HG03097 (cell line): ENCODE data around the gene CTNNBIP1.
"Not testable (repeated sequence)": the region's sequence is repeated elsewhere in the genome, so short reads cannot be mapped to it uniquely, and the experiment has no call there.

Source experiments
- ATAC-seq: cut with Tn5 transposase; IDR thresholded peaks from one replicate; pipeline ENCODE4 v1.9.1; 2021; ENCODE audit not compliant: unreplicated experiment, low FRiP score

The CTNNBIP1 gene, protein sequence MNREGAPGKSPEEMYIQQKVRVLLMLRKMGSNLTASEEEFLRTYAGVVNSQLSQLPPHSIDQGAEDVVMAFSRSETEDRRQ

GRCh38 chr1:9910076-9910422, at the start of gene CTNNBIP1:
Gene CTNNBIP1 (minus strand): TSS chr1:9910269. CDS start chr1:9872064, 38,205 bp downstream.
- peak; percentile 80 for ATAC-seq

DNA sequence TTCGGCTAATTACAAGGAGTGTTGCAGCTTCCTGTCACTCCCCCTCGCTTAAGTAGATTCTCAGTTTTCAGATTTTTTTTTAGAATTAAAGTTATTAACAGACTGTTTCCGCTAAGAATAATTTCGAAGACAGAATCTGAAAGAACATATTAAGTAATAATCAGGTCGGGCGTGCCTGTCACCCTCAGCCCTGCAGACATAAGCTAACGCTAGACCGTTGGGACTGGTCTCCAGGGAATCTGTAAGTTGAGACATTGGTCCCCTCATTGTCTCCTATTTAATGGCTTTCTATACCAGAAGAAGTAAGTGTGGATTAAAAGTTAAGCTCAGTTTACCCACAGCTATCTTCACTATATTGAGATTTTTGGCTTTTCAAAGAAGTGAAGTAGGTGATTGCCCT, 47.7 kb upstream of the CTNNBIP1 start:
- no peak for ATAC-seq

- no peak for ATAC-seq
Measured at GRCh38 chr1:9946315-9946714, 36.2 kb upstream of the CTNNBIP1 start.

GRCh38 chr1:9942939-9943788, 33.1 kb upstream of the CTNNBIP1 start, which contains the start of the genes LZIC and NMNAT1:
Gene LZIC (minus strand): TSS chr1:9943391. CDS start chr1:9936619, 6,772 bp downstream.
Gene NMNAT1 (plus strand): TSS chr1:9943475. CDS start chr1:9972074, 28,599 bp downstream.
- ATAC-seq = peak; percentile 80

GRCh38 chr1:9942399-9942938, 32.4 kb upstream of the CTNNBIP1 start:
- ATAC-seq = no peak

GRCh38 chr1:9929431-9930385, 19.6 kb upstream of the CTNNBIP1 start:
- ATAC-seq = no peak

GRCh38 chr1:9927259-9927658, 17.2 kb upstream of the CTNNBIP1 start:
- ATAC-seq = no peak

DNA sequence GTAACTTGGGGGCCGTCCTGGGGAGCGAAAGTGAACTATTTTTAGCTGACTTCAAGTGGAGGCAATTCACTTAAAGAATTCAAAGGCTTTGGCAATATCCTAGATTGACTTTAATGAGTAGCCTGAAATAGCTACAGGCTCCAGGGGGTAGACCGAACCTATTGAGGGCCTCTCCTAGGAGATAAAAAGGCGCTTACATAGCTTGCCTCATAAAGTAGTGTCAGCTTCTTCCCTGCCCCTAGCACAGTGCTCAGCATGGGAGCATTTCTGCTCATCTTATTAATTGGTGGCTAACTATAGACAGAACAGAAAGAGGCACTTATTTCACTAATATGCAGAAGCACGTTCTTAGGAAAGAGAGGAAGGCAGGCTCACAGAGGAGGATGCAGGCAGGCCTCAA, 12.3 kb upstream of the CTNNBIP1 start:
- ATAC-seq = no peak

GRCh38 chr1:9920606-9921005, 10.5 kb upstream of the CTNNBIP1 start:
- ATAC-seq = no peak

- ATAC-seq = no peak
Measured at GRCh38 chr1:9917901-9918300, 7.8 kb upstream of the CTNNBIP1 start.

GRCh38 chr1:9917495-9917894, 7.4 kb upstream of the CTNNBIP1 start:
- ATAC-seq = not testable (repeated sequence)

DNA sequence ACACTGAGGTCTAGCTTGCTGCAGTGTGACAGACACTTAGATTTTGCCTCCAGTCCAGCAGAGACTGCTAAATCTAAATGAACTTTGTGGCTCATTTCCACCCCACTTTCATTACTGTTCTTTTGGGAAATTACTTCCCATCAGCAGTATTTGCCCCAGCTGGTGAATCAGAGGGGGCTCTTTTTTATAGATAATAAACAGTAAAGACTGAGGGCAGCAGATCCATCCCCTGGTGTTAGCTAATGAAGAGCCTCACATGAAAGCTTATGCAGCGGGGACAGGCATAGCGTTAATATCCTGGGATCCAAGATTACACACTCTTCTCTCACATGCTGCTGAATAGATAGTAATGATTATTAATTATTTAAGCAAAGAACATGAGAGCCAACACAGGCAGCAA, 6.4 kb upstream of the CTNNBIP1 start:
- no peak for ATAC-seq

DNA sequence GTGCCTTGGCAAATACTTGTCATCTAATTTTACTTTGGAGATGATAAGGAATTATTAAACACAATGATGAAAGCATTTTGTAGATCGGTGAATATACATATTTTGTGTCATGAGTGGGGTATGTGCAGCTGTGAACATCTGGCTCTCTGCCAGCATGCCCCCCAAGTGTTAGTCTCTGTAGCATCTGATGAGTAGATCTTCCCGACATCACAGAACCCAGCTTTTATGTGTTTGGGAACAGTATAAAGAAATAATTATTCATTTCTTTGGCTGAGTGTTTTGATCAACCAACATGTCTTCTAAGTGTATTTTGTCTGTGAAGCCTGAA, 4.5 kb upstream of the CTNNBIP1 start:
- no peak for ATAC-seq

DNA sequence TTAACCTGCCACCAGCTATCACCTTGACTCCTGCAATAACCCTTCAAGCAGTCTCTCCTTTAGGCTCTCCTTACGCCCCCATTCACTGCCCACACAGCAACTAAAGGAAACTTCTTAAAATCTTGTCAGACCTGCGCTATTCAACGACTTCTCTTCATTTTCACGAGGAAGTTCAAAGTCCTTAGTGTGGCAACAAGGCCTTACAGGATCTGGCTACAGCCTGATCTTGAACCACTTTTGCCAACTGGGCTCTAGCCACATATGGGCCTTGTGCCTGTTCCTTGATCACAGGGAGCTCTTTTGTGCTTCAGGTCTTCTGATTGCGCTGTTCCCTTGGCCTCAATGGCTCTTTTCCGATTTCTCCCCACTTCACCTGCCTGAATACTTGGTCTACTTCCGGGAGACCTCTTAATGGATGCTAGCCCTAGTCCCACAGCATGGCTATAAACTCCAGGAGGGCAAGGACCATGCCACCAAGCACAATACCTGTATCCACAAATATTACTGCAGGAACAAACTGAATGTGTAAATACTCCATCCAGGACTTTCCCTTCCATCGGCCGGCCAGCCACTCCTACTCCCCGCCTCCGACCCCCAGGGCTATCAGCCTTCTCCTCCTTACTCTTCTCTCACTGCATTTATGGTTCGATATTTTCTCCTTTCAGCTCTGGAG, 2.3 kb upstream of the CTNNBIP1 start:
- ATAC-seq = no peak

DNA sequence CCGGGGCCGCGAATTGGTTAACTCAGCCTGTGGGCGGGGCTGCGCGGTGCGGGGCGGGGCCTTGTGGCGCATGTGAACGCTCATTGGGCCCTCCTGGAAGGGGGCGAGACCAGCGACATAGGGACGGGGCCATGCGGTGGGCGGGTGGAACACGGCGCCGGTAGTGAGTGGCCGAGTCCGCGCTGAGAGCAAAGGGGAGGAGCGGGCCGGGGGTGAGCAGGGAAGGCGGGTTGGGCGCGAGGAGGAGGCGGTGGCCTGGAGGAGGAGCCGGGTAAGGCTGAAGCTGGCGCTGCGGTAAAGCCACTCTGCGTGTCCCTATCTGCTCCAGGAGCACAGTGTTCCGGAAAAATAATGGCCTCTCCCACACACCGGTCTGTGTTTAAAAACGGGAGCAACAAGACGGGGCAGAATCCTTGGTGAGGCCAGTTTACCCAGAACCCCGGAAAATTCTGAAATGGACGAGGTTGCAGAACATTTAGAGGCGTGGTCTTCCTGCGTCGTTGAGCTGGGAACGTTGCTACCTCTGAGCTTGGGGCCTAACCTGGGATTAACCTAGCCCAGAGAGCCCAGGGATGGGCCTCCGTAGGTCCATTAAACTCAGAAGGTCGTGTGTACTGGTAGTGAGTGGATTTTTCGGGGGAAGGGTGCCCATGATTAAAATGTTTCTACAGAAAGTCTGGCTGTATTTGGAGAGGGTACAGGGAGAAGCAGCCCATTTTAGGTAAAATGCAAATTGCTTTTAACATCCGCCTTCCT, 532 bp upstream of the CTNNBIP1 start:
- ATAC-seq = peak; percentile 92

- no peak for ATAC-seq
Measured at GRCh38 chr1:9909234-9910046, 629 bp downstream of the CTNNBIP1 start.

DNA sequence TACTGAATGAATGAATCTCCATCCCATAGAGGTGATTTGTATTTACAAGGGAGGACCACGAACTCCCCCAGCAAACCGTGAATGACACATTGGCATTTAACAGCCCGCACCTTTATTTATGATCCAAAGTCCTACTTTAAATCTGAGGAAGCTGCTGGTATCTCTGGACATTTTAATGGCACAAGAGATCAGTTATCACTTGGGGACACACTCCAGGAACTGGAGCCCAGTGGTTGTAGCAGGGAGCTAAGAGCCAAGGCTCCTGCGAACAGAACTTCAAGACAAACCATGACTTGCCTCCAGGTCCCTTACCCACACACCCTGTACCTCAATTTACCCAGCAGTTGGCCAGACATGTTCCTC, 1.2 kb downstream of the CTNNBIP1 start:
- no peak for ATAC-seq

GRCh38 chr1:9907441-9907840, 2.6 kb downstream of the CTNNBIP1 start:
- no peak for ATAC-seq

DNA sequence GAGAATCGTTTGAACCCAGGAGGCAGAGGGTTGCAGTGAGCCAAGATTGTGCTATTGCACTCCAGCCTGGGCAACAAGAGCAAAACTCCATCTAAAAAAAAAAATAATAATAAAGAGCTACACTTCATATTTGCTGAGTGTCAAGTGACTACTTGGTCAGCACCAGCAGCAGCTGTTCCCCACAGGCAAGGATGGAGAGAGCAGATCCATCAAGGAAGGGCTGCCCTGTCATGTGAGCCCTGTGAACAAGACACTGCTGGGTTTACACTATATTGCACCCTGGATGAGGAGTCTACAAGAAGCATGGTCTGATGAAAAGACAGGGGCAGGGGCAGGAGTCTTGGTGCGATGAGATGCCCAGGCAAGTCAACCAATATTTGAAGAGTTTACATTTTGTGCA, 3.6 kb downstream of the CTNNBIP1 start:
- no peak for ATAC-seq
